H9 (cell line): ENCODE measurements around the gene UBE2Q2. TPM values are rescaled to one million over a fixed set of nuclear protein-coding genes. Genes with fewer than 3 reads are reported as not detected.
"Not testable (repeated sequence)": the region's sequence is repeated elsewhere in the genome, so short reads cannot be mapped to it uniquely, and the experiment has no call there.

ENCODE experiments used
- DNase-seq: peaks from one replicate; pipeline ENCODE4 v3.0.0-alpha.2; 2017
- H2AFZ ChIP-seq: one replicate; pipeline ENCODE4 v1.6.1; 2013; ENCODE audit warnings: mild to moderate bottlenecking, low read length, control low read depth, moderate library complexity
- H2AK5ac ChIP-seq: 2 replicates; pipeline ENCODE4 v1.6.1; 2013; ENCODE audit warnings: low read length, control low read depth, mixed read lengths; ENCODE audit not compliant: insufficient read length
- H2BK120ac ChIP-seq: one replicate; pipeline ENCODE4 v1.6.1; 2013; ENCODE audit warnings: low read depth, mild to moderate bottlenecking, low read length, control low read depth, inconsistent platforms; ENCODE audit not compliant: poor library complexity, severe bottlenecking
- H2BK12ac ChIP-seq: 2 replicates; pipeline ENCODE4 v1.6.1; 2013; ENCODE audit warnings: low read length, control low read depth, mixed read lengths, low read depth; ENCODE audit not compliant: insufficient read length
- H2BK15ac ChIP-seq: 2 replicates; pipeline ENCODE4 v1.6.1; 2013; ENCODE audit warnings: low read depth, low read length, control low read depth
- H2BK20ac ChIP-seq: one replicate; pipeline ENCODE4 v1.6.1; 2013; ENCODE audit warnings: low read depth, mild to moderate bottlenecking, low read length, control low read depth, inconsistent platforms; ENCODE audit not compliant: poor library complexity, severe bottlenecking
- H2BK5ac ChIP-seq: 2 replicates; pipeline ENCODE4 v1.6.1; 2013; ENCODE audit warnings: low read length, control low read depth, mixed read lengths; ENCODE audit not compliant: insufficient read length
- H3K14ac ChIP-seq: 2 replicates; pipeline ENCODE4 v1.6.1; 2013; ENCODE audit warnings: low read length, control low read depth; ENCODE audit not compliant: insufficient read depth
- H3K18ac ChIP-seq: 2 replicates; pipeline ENCODE4 v1.6.1; 2013; ENCODE audit warnings: low read depth, mild to moderate bottlenecking, mixed read lengths, low read length, control low read depth; ENCODE audit not compliant: insufficient read length
- H3K23ac ChIP-seq: 2 replicates; pipeline ENCODE4 v1.6.1; 2013; ENCODE audit warnings: low read length, control low read depth, mixed read lengths, low read depth; ENCODE audit not compliant: insufficient read length
- H3K23me2 ChIP-seq: 2 replicates; pipeline ENCODE4 v1.6.1; 2013; ENCODE audit warnings: low read depth, mild to moderate bottlenecking, mixed read lengths, low read length, control low read depth; ENCODE audit not compliant: insufficient read length, poor library complexity, severe bottlenecking
- H3K27ac ChIP-seq: 2 replicates; pipeline ENCODE4 v1.5.1; 2013; ENCODE audit warnings: low read length, control low read depth, mixed read lengths, low read depth; ENCODE audit not compliant: insufficient read length
- H3K27me3 ChIP-seq: 2 replicates; pipeline ENCODE4 v1.6.1; 2013; ENCODE audit warnings: low read length, control low read depth, inconsistent platforms; ENCODE audit not compliant: insufficient read depth
- H3K4ac ChIP-seq: 2 replicates; pipeline ENCODE4 v1.6.1; 2013; ENCODE audit warnings: low read depth, mild to moderate bottlenecking, control low read depth, inconsistent platforms, low read length, moderate library complexity
- H3K4me1 ChIP-seq: 2 replicates; pipeline ENCODE4 v1.6.1; 2013; ENCODE audit warnings: low read length, control low read depth, inconsistent platforms; ENCODE audit not compliant: insufficient read depth
- H3K4me2 ChIP-seq: 2 replicates; pipeline ENCODE4 v1.6.1; 2013; ENCODE audit warnings: low read length, control low read depth, mixed read lengths; ENCODE audit not compliant: insufficient read length, insufficient read depth
- H3K56ac ChIP-seq: 2 replicates; pipeline ENCODE4 v1.6.1; 2013; ENCODE audit warnings: low read depth, mild to moderate bottlenecking, mixed read lengths, low read length, control low read depth; ENCODE audit not compliant: insufficient read length
- H3K79me1 ChIP-seq: 2 replicates; pipeline ENCODE4 v1.6.1; 2013; ENCODE audit warnings: low read depth, mild to moderate bottlenecking, moderate library complexity, low read length, control low read depth, inconsistent platforms; ENCODE audit not compliant: insufficient read depth, poor library complexity, severe bottlenecking
- H3K79me2 ChIP-seq: 2 replicates; pipeline ENCODE4 v1.6.1; 2013; ENCODE audit warnings: low read length, control low read depth, inconsistent platforms; ENCODE audit not compliant: insufficient read depth
- H3K9ac ChIP-seq: 2 replicates; pipeline ENCODE4 v1.6.1; 2013; ENCODE audit warnings: low read length, control low read depth, mixed read lengths; ENCODE audit not compliant: insufficient read length; ENCODE audit errors: extremely low read depth
- H3K9me3 ChIP-seq: one replicate; pipeline ENCODE4 v1.6.1; 2013; ENCODE audit warnings: low read depth, low read length, inconsistent platforms; ENCODE audit not compliant: control insufficient read depth
- H3T11ph ChIP-seq: one replicate; pipeline ENCODE4 v1.6.1; 2013; ENCODE audit warnings: mild to moderate bottlenecking, low read length, control low read depth, inconsistent platforms
- H4K20me1 ChIP-seq: one replicate; pipeline ENCODE4 v1.6.1; 2013; ENCODE audit not compliant: control insufficient read depth, insufficient read length, insufficient read depth
- H4K5ac ChIP-seq: 2 replicates; pipeline ENCODE4 v1.6.1; 2013; ENCODE audit warnings: low read depth, mild to moderate bottlenecking, mixed read lengths, low read length, control low read depth; ENCODE audit not compliant: insufficient read length
- H4K8ac ChIP-seq: replicated peaks from 2 replicates; pipeline ENCODE4 v1.6.1; 2013; ENCODE audit warnings: low read length, control low read depth, mixed read lengths, low read depth; ENCODE audit not compliant: insufficient read length
- H4K91ac ChIP-seq: 2 replicates; pipeline ENCODE4 v1.6.1; 2013; ENCODE audit warnings: low read depth, mild to moderate bottlenecking, moderate library complexity, mixed read lengths, low read length, control low read depth; ENCODE audit not compliant: insufficient read length
- H3K27ac Mint-ChIP-seq, 3 experiments: 2 replicates in 2 of 3; 3 replicates in 1 of 3; pipeline ENCODE4 v1.8.0; 2020 to 2021; ENCODE audit warnings: mixed read lengths in 3 of 3, mild to moderate bottlenecking in 1 of 3, moderate library complexity in 1 of 3
- H3K27me3 Mint-ChIP-seq: 2 replicates; pipeline ENCODE4 v1.8.0; 2021; ENCODE audit warnings: low read depth, mild to moderate bottlenecking, moderate library complexity, mixed read lengths
- H3K36me3 Mint-ChIP-seq, 3 experiments: 2 replicates in 2 of 3; 3 replicates in 1 of 3; pipeline ENCODE4 v1.8.0; 2020 to 2021; ENCODE audit warnings: low read depth in 3 of 3, mixed read lengths in 3 of 3; ENCODE audit not compliant: insufficient read depth in 1 of 3
- H3K4me1 Mint-ChIP-seq, 2 experiments: 2 replicates each; pipeline ENCODE4 v1.8.0; 2020; ENCODE audit warnings: mixed read lengths in 2 of 2
- H3K4me3 Mint-ChIP-seq, 2 experiments: 2 replicates in 1 of 2; 3 replicates in 1 of 2; pipeline ENCODE4 v1.8.0; 2020 to 2021; ENCODE audit warnings: mild to moderate bottlenecking in 2 of 2, mixed read lengths in 2 of 2, moderate library complexity in 1 of 2
- H3K9me3 Mint-ChIP-seq, 2 experiments: 2 replicates in 1 of 2; 3 replicates in 1 of 2; pipeline ENCODE4 v1.8.0; 2020; ENCODE audit warnings: mild to moderate bottlenecking in 2 of 2, mixed read lengths in 2 of 2, moderate library complexity in 1 of 2
- CTCF ChIP-seq: fragments of 200-600 bp; sonication (generic); conservative IDR thresholded peaks from 3 replicates; pipeline ENCODE4 v1.8.0; 2021; ENCODE audit warnings: antibody characterized with exemption, mild to moderate bottlenecking
- WGBS: extraction: QIAGEN DNeasy Blood & Tissue Kit; methylation state at CpG from one replicate; pipeline ENCODE4 v1.1.7; 2013; ENCODE audit warnings: missing lambda C conversion rate, low lambda C conversion rate, mixed read lengths; ENCODE audit not compliant: insufficient read length; ENCODE audit errors: extremely low coverage; 5-methylcytosine and 5-hydroxymethylcytosine counted together
- total RNA-seq: library from RNA; stranded (reverse); gene quantifications from 2 replicates; pipeline ENCODE4 v1.2.1, GENCODE V29; 2021

UBE2Q2 gene
- total RNA-seq, 1 experiment from 2014 or later = 29.6 TPM

- peaks cover 2% of the 10 kb centered on the region for H3K4me1 ChIP-seq
- peaks cover 0 to 4% of the 10 kb centered on the region in 2 experiments; a peak in 3 of 5 replicates for H3K9me3 Mint-ChIP-seq
- no peak overlapping the region for H4K8ac ChIP-seq
- peaks cover 5% of the 10 kb centered on the region for H3K79me1 ChIP-seq
- no peaks in the 10 kb centered on the region for H4K20me1 ChIP-seq
- no peak overlapping the region for H2BK120ac ChIP-seq
- H3T11ph ChIP-seq = no peak overlapping the region
- H3K23me2 ChIP-seq = peaks cover 3% of the 10 kb centered on the region
- no peak overlapping the region for H3K9ac ChIP-seq
- WGBS = no CpG with 5 or more reads among the region's 5 CpGs
- H3K27me3 Mint-ChIP-seq = no peaks in the 10 kb centered on the region; the same call in 1 of the 2 replicates
- peak overlapping the region; percentile 96 to 97 for H3K4me3 Mint-ChIP-seq
- no peak for TF ChIP-seq CTCF
- H4K91ac ChIP-seq = no peak overlapping the region
- H4K5ac ChIP-seq = no peak overlapping the region
- no peak for DNase-seq
- H2BK5ac ChIP-seq = no peak overlapping the region
- H3K9me3 ChIP-seq = no peaks in the 10 kb centered on the region
- H3K18ac ChIP-seq = no peak overlapping the region
- H3K4me1 Mint-ChIP-seq = peaks cover 34 to 36% of the 10 kb centered on the region in 2 experiments
- H3K4ac ChIP-seq = no peak overlapping the region
- H2AK5ac ChIP-seq = no peak overlapping the region
- no peak overlapping the region for H3K23ac ChIP-seq
- peak overlapping the region; percentile 33 for H3K4me2 ChIP-seq
- no peaks in the 10 kb centered on the region for H3K27me3 ChIP-seq
- H2BK20ac ChIP-seq = no peak overlapping the region
- no peak overlapping the region for H2AFZ ChIP-seq
- no peak overlapping the region for H2BK12ac ChIP-seq
- H3K79me2 ChIP-seq = peaks cover 19% of the 10 kb centered on the region; the same call in 1 of the 2 replicates
- no peak overlapping the region for H2BK15ac ChIP-seq
- no peak overlapping the region for H3K56ac ChIP-seq
- H3K27ac ChIP-seq = no peak overlapping the region
- peak overlapping the region; percentile 24 to 71 (median 35); a peak in 3 of 7 replicates for H3K27ac Mint-ChIP-seq
- peaks cover 32 to 47% (median 38%) of the 10 kb centered on the region in 3 experiments for H3K36me3 Mint-ChIP-seq
- no peak overlapping the region for H3K14ac ChIP-seq
These were observed 62.0 kb downstream of the UBE2Q2 start for GRCh38 chr15:75905231-75905630.

GRCh38 chr15:75910355-75910754 is 67.1 kb downstream of the UBE2Q2 start:
- not testable (repeated sequence) for H4K5ac ChIP-seq, H3K4me2 ChIP-seq, H3K56ac ChIP-seq, DNase-seq, H3K23me2 ChIP-seq, H2AK5ac ChIP-seq, H3K27ac ChIP-seq, H2BK15ac ChIP-seq, H3K4me1 Mint-ChIP-seq, H2BK20ac ChIP-seq, H3K18ac ChIP-seq, H3K4me1 ChIP-seq, H3K27me3 ChIP-seq, H3K27ac Mint-ChIP-seq, H2BK12ac ChIP-seq, H4K91ac ChIP-seq, H3K79me1 ChIP-seq, H3K23ac ChIP-seq, H3T11ph ChIP-seq, H4K20me1 ChIP-seq, H3K14ac ChIP-seq, H3K27me3 Mint-ChIP-seq, H3K4ac ChIP-seq, H3K9ac ChIP-seq, H2BK120ac ChIP-seq, H4K8ac ChIP-seq, H3K4me3 Mint-ChIP-seq, H2AFZ ChIP-seq, H2BK5ac ChIP-seq, H3K9me3 ChIP-seq
- peaks cover 16% of the 10 kb centered on the region; the same call in 1 of the 2 replicates for H3K79me2 ChIP-seq
- no CpG with 5 or more reads among the region's 3 CpGs for WGBS
- peaks cover 0 to 11% of the 10 kb centered on the region in 2 experiments; a peak in 3 of 5 replicates for H3K9me3 Mint-ChIP-seq
- peaks cover 52 to 81% (median 69%) of the 10 kb centered on the region in 3 experiments for H3K36me3 Mint-ChIP-seq
